HEK293 (cell line): ENCODE data around the gene WASF2.

Experiments
- BCL11A ChIP-seq: fragments of 450-650 bp; formaldehyde crosslinking; IDR thresholded peaks from 2 replicates; pipeline ENCODE4 v1.5.1; 2016; ENCODE audit warnings: low read depth, missing biosample characterization, missing genetic modification characterization
- GFI1B ChIP-seq: fragments of 450-650 bp; formaldehyde crosslinking; IDR thresholded peaks from 2 replicates; pipeline ENCODE4 v1.5.1; 2016; ENCODE audit warnings: missing biosample characterization, missing genetic modification characterization
- GLI2 ChIP-seq: fragments of 450-650 bp; formaldehyde crosslinking; IDR thresholded peaks from 2 replicates; pipeline ENCODE4; 2017; ENCODE audit warnings: missing biosample characterization, missing genetic modification characterization, low read depth, borderline replicate concordance
- KLF9 ChIP-seq: fragments of 450-650 bp; formaldehyde crosslinking; IDR thresholded peaks from 2 replicates; pipeline ENCODE4 v1.5.1; 2016; ENCODE audit warnings: missing biosample characterization, missing genetic modification characterization, low read depth
- PRDM1 ChIP-seq: fragments of 450-650 bp; formaldehyde crosslinking; IDR thresholded peaks from 2 replicates; pipeline ENCODE4; 2016; ENCODE audit warnings: missing biosample characterization, missing genetic modification characterization
- REPIN1 ChIP-seq: fragments of 450-650 bp; formaldehyde crosslinking; IDR thresholded peaks from 2 replicates; pipeline ENCODE4 v1.5.1; 2017; ENCODE audit warnings: missing biosample characterization, missing genetic modification characterization, low read depth
- SP2 ChIP-seq: fragments of 450-650 bp; formaldehyde crosslinking; IDR thresholded peaks from 2 replicates; pipeline ENCODE4 v1.5.1; 2016; ENCODE audit warnings: missing biosample characterization, missing genetic modification characterization
- ZBTB48 ChIP-seq: fragments of 450-650 bp; formaldehyde crosslinking; IDR thresholded peaks from 2 replicates; pipeline ENCODE4 v1.5.1; 2016; ENCODE audit warnings: missing biosample characterization, missing genetic modification characterization
- ZNF16 ChIP-seq: fragments of 450-650 bp; formaldehyde crosslinking; IDR thresholded peaks from 2 replicates; pipeline ENCODE4 v1.5.1; 2016; ENCODE audit warnings: low read depth, missing biosample characterization, missing genetic modification characterization
- ZNF184 ChIP-seq: fragments of 450-650 bp; IDR thresholded peaks from 2 replicates; pipeline ENCODE4 v1.5.1; 2018; ENCODE audit warnings: missing biosample characterization, mild to moderate bottlenecking, missing genetic modification characterization
- ZNF394 ChIP-seq: fragments of 450-650 bp; formaldehyde crosslinking; IDR thresholded peaks from 2 replicates; pipeline ENCODE4 v1.5.1; 2016; ENCODE audit warnings: missing biosample characterization, missing genetic modification characterization, mild to moderate bottlenecking, moderate library complexity, borderline replicate concordance
- ZNF426 ChIP-seq: fragments of 450-650 bp; formaldehyde crosslinking; IDR thresholded peaks from 2 replicates; pipeline ENCODE4 v1.5.1; 2017; ENCODE audit warnings: missing biosample characterization, missing genetic modification characterization, mild to moderate bottlenecking, inconsistent platforms, moderate library complexity
- ZNF433 ChIP-seq: fragments of 450-650 bp; formaldehyde crosslinking; IDR thresholded peaks from 2 replicates; pipeline ENCODE4 v1.5.1; 2016; ENCODE audit warnings: missing biosample characterization, missing genetic modification characterization, low read depth
- ZNF473 ChIP-seq: fragments of 450-650 bp; formaldehyde crosslinking; IDR thresholded peaks from 2 replicates; pipeline ENCODE4 v1.5.1; 2017; ENCODE audit warnings: missing biosample characterization, missing genetic modification characterization
- ZNF677 ChIP-seq: fragments of 450-650 bp; IDR thresholded peaks from 2 replicates; pipeline ENCODE4 v1.5.0; 2018; ENCODE audit warnings: missing biosample characterization, mild to moderate bottlenecking, missing genetic modification characterization, moderate library complexity
- ZXDB ChIP-seq: fragments of 450-650 bp; formaldehyde crosslinking; IDR thresholded peaks from 2 replicates; pipeline ENCODE4 v1.5.1; 2016; ENCODE audit warnings: missing biosample characterization, missing genetic modification characterization
- TF ChIP-seq, protein P1 (sequence below): fragments of 450-650 bp; formaldehyde crosslinking; IDR thresholded peaks from 2 replicates; pipeline ENCODE4 v1.5.1; 2017; ENCODE audit warnings: missing biosample characterization, missing genetic modification characterization
- TF ChIP-seq, protein P2 (sequence below): fragments of 450-650 bp; formaldehyde crosslinking; IDR thresholded peaks from 2 replicates; pipeline ENCODE4 v1.5.1; 2016; ENCODE audit warnings: missing biosample characterization, missing genetic modification characterization
- TF ChIP-seq, protein P3 (sequence below): fragments of 450-650 bp; formaldehyde crosslinking; IDR thresholded peaks from 2 replicates; pipeline ENCODE4 v1.5.1; 2016; ENCODE audit warnings: missing biosample characterization, missing genetic modification characterization
- TF ChIP-seq, protein P4 (sequence below): IDR thresholded peaks from 2 replicates; pipeline ENCODE4 v1.6.1; 2011; ENCODE audit warnings: mild to moderate bottlenecking, low read depth, low read length, borderline replicate concordance
- TF ChIP-seq, protein P5 (sequence below): fragments of 450-650 bp; formaldehyde crosslinking; IDR thresholded peaks from 2 replicates; pipeline ENCODE4 v1.5.1; 2016; ENCODE audit warnings: missing biosample characterization, missing genetic modification characterization, borderline replicate concordance

The WASF2 gene

DNA sequence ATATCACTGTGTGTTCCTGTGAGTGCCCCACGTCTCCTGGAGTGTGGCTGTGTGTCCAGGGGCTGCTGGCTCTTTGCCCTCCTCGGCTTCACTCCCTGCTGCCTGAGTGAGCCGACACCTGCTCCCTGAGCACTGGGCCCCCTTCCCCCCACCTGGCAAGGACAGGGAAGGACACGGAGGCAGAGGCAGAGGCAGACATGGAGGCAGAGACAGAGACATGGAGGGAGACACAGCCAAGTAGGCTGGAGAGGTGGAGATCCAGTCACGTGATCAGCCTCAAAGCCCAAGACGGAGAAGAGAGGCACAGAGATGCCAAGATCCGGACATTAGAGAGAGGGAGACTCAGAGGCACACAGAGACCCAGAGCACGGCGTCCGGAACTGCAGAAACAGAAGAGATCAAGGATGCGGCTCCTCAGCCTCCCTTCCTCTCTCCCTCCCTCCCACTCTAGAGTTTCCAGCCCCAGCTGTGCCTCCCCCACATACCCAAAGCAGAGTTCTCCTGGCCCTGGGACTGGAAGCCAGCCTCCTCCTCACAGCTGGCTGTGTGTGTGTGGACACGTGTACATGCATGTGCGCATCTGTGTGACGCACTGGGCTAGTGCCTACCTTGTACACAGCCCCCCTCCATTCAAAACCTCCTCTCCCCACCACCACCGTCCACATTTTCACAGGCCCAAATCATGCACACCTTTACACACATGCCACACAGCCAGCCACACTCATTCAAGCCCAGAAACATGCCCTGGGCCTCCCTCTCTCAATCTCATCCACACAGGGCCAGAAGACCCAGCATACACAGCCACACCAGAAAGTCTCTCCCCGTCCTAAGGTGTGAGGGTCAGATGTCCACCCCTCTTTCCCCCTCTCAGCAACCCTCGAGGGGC lies 39.1 kb upstream of the WASF2 start (continued):
- TF ChIP-seq, protein P1, sequence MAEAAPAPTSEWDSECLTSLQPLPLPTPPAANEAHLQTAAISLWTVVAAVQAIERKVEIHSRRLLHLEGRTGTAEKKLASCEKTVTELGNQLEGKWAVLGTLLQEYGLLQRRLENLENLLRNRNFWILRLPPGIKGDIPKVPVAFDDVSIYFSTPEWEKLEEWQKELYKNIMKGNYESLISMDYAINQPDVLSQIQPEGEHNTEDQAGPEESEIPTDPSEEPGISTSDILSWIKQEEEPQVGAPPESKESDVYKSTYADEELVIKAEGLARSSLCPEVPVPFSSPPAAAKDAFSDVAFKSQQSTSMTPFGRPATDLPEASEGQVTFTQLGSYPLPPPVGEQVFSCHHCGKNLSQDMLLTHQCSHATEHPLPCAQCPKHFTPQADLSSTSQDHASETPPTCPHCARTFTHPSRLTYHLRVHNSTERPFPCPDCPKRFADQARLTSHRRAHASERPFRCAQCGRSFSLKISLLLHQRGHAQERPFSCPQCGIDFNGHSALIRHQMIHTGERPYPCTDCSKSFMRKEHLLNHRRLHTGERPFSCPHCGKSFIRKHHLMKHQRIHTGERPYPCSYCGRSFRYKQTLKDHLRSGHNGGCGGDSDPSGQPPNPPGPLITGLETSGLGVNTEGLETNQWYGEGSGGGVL (tag by site-specific recombination): peak; percentile 40; the same call in 1 of the 2 replicates
- TF ChIP-seq KLF9 (tag by site-specific recombination): no peak
- TF ChIP-seq REPIN1 (tag by site-specific recombination): no peak
- TF ChIP-seq, protein P2, sequence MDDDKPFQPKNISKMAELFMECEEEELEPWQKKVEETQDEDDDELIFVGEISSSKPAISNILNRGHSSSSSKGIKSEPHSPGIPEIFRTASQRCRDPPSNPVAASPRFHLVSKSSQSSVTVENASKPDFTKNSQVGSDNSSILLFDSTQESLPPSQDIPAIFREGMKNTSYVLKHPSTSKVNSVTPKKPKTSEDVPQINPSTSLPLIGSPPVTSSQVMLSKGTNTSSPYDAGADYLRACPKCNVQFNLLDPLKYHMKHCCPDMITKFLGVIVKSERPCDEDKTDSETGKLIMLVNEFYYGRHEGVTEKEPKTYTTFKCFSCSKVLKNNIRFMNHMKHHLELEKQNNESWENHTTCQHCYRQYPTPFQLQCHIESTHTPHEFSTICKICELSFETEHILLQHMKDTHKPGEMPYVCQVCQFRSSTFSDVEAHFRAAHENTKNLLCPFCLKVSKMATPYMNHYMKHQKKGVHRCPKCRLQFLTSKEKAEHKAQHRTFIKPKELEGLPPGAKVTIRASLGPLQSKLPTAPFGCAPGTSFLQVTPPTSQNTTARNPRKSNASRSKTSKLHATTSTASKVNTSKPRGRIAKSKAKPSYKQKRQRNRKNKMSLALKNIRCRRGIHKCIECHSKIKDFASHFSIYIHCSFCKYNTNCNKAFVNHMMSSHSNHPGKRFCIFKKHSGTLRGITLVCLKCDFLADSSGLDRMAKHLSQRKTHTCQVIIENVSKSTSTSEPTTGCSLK (tag by site-specific recombination): no peak
- TF ChIP-seq, protein P3, sequence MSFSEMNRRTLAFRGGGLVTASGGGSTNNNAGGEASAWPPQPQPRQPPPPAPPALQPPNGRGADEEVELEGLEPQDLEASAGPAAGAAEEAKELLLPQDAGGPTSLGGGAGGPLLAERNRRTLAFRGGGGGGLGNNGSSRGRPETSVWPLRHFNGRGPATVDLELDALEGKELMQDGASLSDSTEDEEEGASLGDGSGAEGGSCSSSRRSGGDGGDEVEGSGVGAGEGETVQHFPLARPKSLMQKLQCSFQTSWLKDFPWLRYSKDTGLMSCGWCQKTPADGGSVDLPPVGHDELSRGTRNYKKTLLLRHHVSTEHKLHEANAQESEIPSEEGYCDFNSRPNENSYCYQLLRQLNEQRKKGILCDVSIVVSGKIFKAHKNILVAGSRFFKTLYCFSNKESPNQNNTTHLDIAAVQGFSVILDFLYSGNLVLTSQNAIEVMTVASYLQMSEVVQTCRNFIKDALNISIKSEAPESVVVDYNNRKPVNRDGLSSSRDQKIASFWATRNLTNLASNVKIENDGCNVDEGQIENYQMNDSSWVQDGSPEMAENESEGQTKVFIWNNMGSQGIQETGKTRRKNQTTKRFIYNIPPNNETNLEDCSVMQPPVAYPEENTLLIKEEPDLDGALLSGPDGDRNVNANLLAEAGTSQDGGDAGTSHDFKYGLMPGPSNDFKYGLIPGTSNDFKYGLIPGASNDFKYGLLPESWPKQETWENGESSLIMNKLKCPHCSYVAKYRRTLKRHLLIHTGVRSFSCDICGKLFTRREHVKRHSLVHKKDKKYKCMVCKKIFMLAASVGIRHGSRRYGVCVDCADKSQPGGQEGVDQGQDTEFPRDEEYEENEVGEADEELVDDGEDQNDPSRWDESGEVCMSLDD (tag by site-specific recombination): no peak
- peak; percentile 10; the same call in 1 of the 2 replicates for TF ChIP-seq ZBTB48 (tag by site-specific recombination)
- TF ChIP-seq ZNF473: no peak
- TF ChIP-seq ZNF426 (tag by site-specific recombination): no peak
- TF ChIP-seq, protein P4, sequence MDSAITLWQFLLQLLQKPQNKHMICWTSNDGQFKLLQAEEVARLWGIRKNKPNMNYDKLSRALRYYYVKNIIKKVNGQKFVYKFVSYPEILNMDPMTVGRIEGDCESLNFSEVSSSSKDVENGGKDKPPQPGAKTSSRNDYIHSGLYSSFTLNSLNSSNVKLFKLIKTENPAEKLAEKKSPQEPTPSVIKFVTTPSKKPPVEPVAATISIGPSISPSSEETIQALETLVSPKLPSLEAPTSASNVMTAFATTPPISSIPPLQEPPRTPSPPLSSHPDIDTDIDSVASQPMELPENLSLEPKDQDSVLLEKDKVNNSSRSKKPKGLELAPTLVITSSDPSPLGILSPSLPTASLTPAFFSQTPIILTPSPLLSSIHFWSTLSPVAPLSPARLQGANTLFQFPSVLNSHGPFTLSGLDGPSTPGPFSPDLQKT: no peak
- TF ChIP-seq ZNF16 (tag by site-specific recombination): no peak
- TF ChIP-seq, protein P5, sequence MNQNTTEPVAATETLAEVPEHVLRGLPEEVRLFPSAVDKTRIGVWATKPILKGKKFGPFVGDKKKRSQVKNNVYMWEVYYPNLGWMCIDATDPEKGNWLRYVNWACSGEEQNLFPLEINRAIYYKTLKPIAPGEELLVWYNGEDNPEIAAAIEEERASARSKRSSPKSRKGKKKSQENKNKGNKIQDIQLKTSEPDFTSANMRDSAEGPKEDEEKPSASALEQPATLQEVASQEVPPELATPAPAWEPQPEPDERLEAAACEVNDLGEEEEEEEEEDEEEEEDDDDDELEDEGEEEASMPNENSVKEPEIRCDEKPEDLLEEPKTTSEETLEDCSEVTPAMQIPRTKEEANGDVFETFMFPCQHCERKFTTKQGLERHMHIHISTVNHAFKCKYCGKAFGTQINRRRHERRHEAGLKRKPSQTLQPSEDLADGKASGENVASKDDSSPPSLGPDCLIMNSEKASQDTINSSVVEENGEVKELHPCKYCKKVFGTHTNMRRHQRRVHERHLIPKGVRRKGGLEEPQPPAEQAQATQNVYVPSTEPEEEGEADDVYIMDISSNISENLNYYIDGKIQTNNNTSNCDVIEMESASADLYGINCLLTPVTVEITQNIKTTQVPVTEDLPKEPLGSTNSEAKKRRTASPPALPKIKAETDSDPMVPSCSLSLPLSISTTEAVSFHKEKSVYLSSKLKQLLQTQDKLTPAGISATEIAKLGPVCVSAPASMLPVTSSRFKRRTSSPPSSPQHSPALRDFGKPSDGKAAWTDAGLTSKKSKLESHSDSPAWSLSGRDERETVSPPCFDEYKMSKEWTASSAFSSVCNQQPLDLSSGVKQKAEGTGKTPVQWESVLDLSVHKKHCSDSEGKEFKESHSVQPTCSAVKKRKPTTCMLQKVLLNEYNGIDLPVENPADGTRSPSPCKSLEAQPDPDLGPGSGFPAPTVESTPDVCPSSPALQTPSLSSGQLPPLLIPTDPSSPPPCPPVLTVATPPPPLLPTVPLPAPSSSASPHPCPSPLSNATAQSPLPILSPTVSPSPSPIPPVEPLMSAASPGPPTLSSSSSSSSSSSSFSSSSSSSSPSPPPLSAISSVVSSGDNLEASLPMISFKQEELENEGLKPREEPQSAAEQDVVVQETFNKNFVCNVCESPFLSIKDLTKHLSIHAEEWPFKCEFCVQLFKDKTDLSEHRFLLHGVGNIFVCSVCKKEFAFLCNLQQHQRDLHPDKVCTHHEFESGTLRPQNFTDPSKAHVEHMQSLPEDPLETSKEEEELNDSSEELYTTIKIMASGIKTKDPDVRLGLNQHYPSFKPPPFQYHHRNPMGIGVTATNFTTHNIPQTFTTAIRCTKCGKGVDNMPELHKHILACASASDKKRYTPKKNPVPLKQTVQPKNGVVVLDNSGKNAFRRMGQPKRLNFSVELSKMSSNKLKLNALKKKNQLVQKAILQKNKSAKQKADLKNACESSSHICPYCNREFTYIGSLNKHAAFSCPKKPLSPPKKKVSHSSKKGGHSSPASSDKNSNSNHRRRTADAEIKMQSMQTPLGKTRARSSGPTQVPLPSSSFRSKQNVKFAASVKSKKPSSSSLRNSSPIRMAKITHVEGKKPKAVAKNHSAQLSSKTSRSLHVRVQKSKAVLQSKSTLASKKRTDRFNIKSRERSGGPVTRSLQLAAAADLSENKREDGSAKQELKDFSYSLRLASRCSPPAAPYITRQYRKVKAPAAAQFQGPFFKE (tag by site-specific recombination): no peak
- TF ChIP-seq ZNF394 (tag by site-specific recombination): no peak
- TF ChIP-seq GLI2 (tag by site-specific recombination): no peak
- no peak; the same call in 1 of the 2 replicates for TF ChIP-seq SP2 (tag by site-specific recombination)
- TF ChIP-seq GFI1B: no peak
- no peak for TF ChIP-seq ZNF433 (tag by site-specific recombination)
- TF ChIP-seq PRDM1 (tag by site-specific recombination): no peak
- no peak for TF ChIP-seq ZNF677
- peak; percentile 68 for TF ChIP-seq ZXDB (tag by site-specific recombination)
- no peak for TF ChIP-seq BCL11A
- TF ChIP-seq ZNF184 (tag by site-specific recombination): no peak
